GM21447 (cell line): ENCODE measurements around the gene ZNF513.
"Not testable (repeated sequence)": the region's sequence is repeated elsewhere in the genome, so short reads cannot be mapped to it uniquely, and the experiment has no call there.

Experiments
- ATAC-seq: cut with Tn5 transposase; IDR thresholded peaks from one replicate; pipeline ENCODE4 v1.9.1; 2021; ENCODE audit not compliant: unreplicated experiment

Gene ZNF513

GRCh38 chr2:27356382-27357181, 24.0 kb downstream of the ZNF513 start, which contains the start of gene GTF3C2:
Gene GTF3C2, minus strand, starts transcription at chr2:27356764. Its CDS starts 13,210 bp downstream, at chr2:27343554.
- ATAC-seq, result peak; percentile 88

GRCh38 chr2:27356056-27356381, 24.5 kb downstream of the ZNF513 start:
- ATAC-seq, result peak; percentile 39

GRCh38 chr2:27354597-27354927, 26.0 kb downstream of the ZNF513 start:
- ATAC-seq, result no peak

- ATAC-seq, result no peak
Observed at GRCh38 chr2:27353762-27354596, 26.6 kb downstream of the ZNF513 start.

GRCh38 chr2:27353386-27353761, 27.2 kb downstream of the ZNF513 start:
- not testable (repeated sequence) for ATAC-seq

- ATAC-seq, result no peak
Observed at GRCh38 chr2:27351802-27352598, 28.5 kb downstream of the ZNF513 start.

- no peak for ATAC-seq
Observed at GRCh38 chr2:27350106-27350693, 30.3 kb downstream of the ZNF513 start.

- no peak for ATAC-seq
Observed at GRCh38 chr2:27347641-27348040, 32.9 kb downstream of the ZNF513 start.

- ATAC-seq, result no peak
Observed at GRCh38 chr2:27336173-27336572, 44.4 kb downstream of the ZNF513 start.

GRCh38 chr2:27335311-27335710, 45.2 kb downstream of the ZNF513 start:
- no peak for ATAC-seq
